HepG2 (cell line): Measurements from ENCODE around the gene SLC48A1.

ENCODE experiments used
- DPF2 ChIP-seq: sonication (generic); formaldehyde crosslinking; IDR thresholded peaks from 2 replicates; pipeline ENCODE4 v1.4.0; 2020; ENCODE audit warnings: mild to moderate bottlenecking, low read depth, missing genetic modification reagents, borderline replicate concordance
- KDM1A ChIP-seq: IDR thresholded peaks from 2 replicates; pipeline ENCODE4 v1.6.1; 2016; ENCODE audit warnings: missing compliant biosample characterization
- NFIC ChIP-seq: IDR thresholded peaks from 2 replicates; pipeline ENCODE4 v1.6.1; 2012; ENCODE audit warnings: mild to moderate bottlenecking, low read length, inconsistent platforms
- REST ChIP-seq, 2 experiments: IDR thresholded peaks; 2 replicates each; pipeline ENCODE4 v1.6.1; 2011 to 2012; ENCODE audit warnings: low read length in 2 of 2, borderline replicate concordance in 1 of 2, low read depth in 1 of 2, mild to moderate bottlenecking in 1 of 2, moderate library complexity in 1 of 2
- ZBTB8A ChIP-seq: sonication (generic); formaldehyde crosslinking; IDR thresholded peaks from 2 replicates; pipeline ENCODE4 v1.4.0; 2020; ENCODE audit warnings: mild to moderate bottlenecking, low read depth, missing genetic modification reagents, borderline replicate concordance
- ZNF615 ChIP-seq: sonication (generic); formaldehyde crosslinking; IDR thresholded peaks from 2 replicates; pipeline ENCODE4 v1.5.0; 2020; ENCODE audit warnings: mild to moderate bottlenecking, missing genetic modification reagents, borderline replicate concordance
- TF ChIP-seq, protein P1 (sequence below): conservative IDR thresholded peaks from 2 replicates; pipeline ENCODE4 v1.6.1; 2018; ENCODE audit warnings: missing genetic modification reagents
- TF ChIP-seq, protein P2 (sequence below): sonication (generic); formaldehyde crosslinking; IDR thresholded peaks from 2 replicates; pipeline ENCODE4 v1.5.1; 2020; ENCODE audit warnings: mild to moderate bottlenecking, missing genetic modification reagents, moderate library complexity

DNA sequence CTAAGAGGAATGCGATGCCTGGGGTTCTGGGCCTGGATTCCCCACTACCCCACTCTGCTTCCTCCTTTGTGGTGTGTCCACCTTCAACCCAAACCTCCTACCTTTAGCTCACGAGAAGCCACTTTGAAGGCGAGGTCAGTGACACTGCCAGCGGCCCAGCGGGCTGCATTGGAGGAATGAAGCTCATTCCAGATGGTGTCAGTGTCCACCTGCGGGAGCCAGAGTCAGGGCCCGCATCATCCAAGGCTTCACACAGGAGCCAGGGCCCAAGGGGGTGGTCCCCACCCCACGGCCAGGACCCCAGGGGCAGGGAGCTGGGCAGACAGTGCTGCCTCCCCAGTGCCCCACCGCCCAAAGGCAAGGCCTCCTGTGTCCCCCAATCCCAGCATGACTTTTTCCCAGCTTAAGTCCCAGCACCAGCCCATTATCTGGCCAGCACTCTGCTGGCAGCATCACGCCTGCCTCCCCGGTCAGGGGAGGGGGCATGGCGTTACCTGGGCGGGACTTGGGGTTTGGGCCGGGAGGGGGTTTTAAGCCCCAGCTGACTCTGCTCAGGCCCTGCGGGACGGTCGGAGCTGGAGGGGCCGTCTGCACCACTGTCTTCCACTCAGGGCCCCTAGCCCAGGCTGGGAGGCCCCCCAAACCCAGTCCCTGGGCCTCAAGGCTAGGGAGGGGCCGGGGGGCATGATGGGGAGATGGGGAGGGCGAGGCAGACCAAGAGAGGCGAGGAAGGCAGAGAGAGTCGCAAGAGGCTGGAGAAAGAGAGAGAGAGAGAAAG is 16.9 kb downstream of the SLC48A1 start:
- TF ChIP-seq DPF2 (CRISPR knock-in tag): no peak
- TF ChIP-seq, protein P1, sequence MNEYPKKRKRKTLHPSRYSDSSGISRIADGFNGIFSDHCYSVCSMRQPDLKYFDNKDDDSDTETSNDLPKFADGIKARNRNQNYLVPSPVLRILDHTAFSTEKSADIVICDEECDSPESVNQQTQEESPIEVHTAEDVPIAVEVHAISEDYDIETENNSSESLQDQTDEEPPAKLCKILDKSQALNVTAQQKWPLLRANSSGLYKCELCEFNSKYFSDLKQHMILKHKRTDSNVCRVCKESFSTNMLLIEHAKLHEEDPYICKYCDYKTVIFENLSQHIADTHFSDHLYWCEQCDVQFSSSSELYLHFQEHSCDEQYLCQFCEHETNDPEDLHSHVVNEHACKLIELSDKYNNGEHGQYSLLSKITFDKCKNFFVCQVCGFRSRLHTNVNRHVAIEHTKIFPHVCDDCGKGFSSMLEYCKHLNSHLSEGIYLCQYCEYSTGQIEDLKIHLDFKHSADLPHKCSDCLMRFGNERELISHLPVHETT (CRISPR knock-in tag): no peak
- no peak for TF ChIP-seq ZNF615 (CRISPR knock-in tag)
- no peak for TF ChIP-seq REST (IDR thresholded peaks at IDR 0.05; ENCODE audit: borderline replicate concordance in 1 of 2, low read depth in 1 of 2, low read length in 2 of 2)
- TF ChIP-seq, protein P2, sequence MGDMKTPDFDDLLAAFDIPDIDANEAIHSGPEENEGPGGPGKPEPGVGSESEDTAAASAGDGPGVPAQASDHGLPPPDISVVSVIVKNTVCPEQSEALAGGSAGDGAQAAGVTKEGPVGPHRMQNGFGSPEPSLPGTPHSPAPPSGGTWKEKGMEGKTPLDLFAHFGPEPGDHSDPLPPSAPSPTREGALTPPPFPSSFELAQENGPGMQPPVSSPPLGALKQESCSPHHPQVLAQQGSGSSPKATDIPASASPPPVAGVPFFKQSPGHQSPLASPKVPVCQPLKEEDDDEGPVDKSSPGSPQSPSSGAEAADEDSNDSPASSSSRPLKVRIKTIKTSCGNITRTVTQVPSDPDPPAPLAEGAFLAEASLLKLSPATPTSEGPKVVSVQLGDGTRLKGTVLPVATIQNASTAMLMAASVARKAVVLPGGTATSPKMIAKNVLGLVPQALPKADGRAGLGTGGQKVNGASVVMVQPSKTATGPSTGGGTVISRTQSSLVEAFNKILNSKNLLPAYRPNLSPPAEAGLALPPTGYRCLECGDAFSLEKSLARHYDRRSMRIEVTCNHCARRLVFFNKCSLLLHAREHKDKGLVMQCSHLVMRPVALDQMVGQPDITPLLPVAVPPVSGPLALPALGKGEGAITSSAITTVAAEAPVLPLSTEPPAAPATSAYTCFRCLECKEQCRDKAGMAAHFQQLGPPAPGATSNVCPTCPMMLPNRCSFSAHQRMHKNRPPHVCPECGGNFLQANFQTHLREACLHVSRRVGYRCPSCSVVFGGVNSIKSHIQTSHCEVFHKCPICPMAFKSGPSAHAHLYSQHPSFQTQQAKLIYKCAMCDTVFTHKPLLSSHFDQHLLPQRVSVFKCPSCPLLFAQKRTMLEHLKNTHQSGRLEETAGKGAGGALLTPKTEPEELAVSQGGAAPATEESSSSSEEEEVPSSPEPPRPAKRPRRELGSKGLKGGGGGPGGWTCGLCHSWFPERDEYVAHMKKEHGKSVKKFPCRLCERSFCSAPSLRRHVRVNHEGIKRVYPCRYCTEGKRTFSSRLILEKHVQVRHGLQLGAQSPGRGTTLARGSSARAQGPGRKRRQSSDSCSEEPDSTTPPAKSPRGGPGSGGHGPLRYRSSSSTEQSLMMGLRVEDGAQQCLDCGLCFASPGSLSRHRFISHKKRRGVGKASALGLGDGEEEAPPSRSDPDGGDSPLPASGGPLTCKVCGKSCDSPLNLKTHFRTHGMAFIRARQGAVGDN (CRISPR knock-in tag): no peak
- TF ChIP-seq NFIC: no peak
- TF ChIP-seq ZBTB8A: no peak
- no peak for TF ChIP-seq KDM1A (CRISPR knock-in tag)
